Adrenal gland (tissue), 12 donors: ENCODE data around the gene AGBL5. TPM values are rescaled to one million over a fixed set of nuclear protein-coding genes. Genes with fewer than 3 reads are reported as not detected.
A peak's percentile ranks its signal among the peaks of the same experiment; 100 is the strongest.

Source experiments
- DNase-seq, 7 donors: peaks; one replicate each; pipeline ENCODE4 v3.0.0-alpha.2; 2019 to 2020
- H3K27ac ChIP-seq, 5 donors: fragments of 200-600 bp; sonication (generic) in 4 of 5; 1 replicate in 3 of 5; 2 replicates in 2 of 5; pipeline versions ENCODE4 v1.5.1 to v1.8.0; 2016 to 2020; ENCODE audit warnings: mild to moderate bottlenecking in 1 of 5
- H3K27me3 ChIP-seq: fragments of 200-600 bp; 2 replicates; pipeline ENCODE4 v1.8.0; 2021
- H3K36me3 ChIP-seq, 2 donors: fragments of 200-600 bp; replicated peaks in 1 of 2; 1 replicate in 1 of 2; 2 replicates in 1 of 2; pipeline versions ENCODE4 v1.5.1 to v1.8.0; 2018 to 2022
- H3K4me1 ChIP-seq, 2 donors: fragments of 200-600 bp; replicated peaks in 1 of 2; 1 replicate in 1 of 2; 2 replicates in 1 of 2; pipeline versions ENCODE4 v1.5.1 to v1.8.0; 2018 to 2021
- H3K4me3 ChIP-seq, 4 donors: fragments of 200-600 bp; sonication (generic) in 3 of 4; one replicate each; pipeline ENCODE4 v1.5.1; 2016 to 2018
- H3K9me3 ChIP-seq, 3 donors: fragments of 200-600 bp; sonication (generic) in 1 of 3; replicated peaks in 1 of 3; 1 replicate in 2 of 3; 2 replicates in 1 of 3; pipeline versions ENCODE4 v1.5.1 to v1.8.0; 2016 to 2021
- CTCF ChIP-seq, 6 experiments: fragments of 450-650 bp in 4 of 6; fragments of 200-600 bp in 2 of 6; sonication (generic) in 1 of 6; IDR thresholded peaks; 1 replicate in 5 of 6; 2 replicates in 1 of 6; pipeline versions ENCODE4 v1.5.1 to v1.8.0; 2016 to 2021; ENCODE audit warnings: antibody characterized with exemption in 6 of 6, mild to moderate bottlenecking in 2 of 6, moderate library complexity in 1 of 6
- POLR2A ChIP-seq, 2 donors: fragments of 450-650 bp; IDR thresholded peaks; one replicate each; pipeline ENCODE4 v1.6.1; 2017; ENCODE audit warnings: antibody characterized with exemption in 2 of 2, mild to moderate bottlenecking in 2 of 2, moderate library complexity in 1 of 2
- WGBS, 4 donors: extraction: QIAGEN DNeasy Blood & Tissue Kit in 2 of 4; methylation state at CpG; one replicate each; pipeline versions ENCODE4 v1.1.5 to v1.1.7; 2013 to 2017; 5-methylcytosine and 5-hydroxymethylcytosine counted together
- intact Hi-C, 2 donors: fragments of 100-400 bp; cut with DNase I; formaldehyde crosslinking; loops; one replicate each; pipeline versions ENCODE4 v1.14.1 to v1.15.0; 2022 to 2023
- polyA plus RNA-seq, 3 donors: library from polyadenylated mRNA; stranded (reverse); fragments of 200-250 nt in 2 of 3; fragments of 350-450 nt in 1 of 3; fragmentation: Illumina TruSeq in 1 of 3; extraction: RNeasy Lipid Tissue Mini Kit (QIAGEN cat#74804) in 1 of 3; gene quantifications; one replicate each; pipeline ENCODE4 v1.2.3, GENCODE V29; 2013 to 2014
- total RNA-seq, 9 donors: library from RNA; depleted of rRNA in 4 of 9; stranded (reverse); fragments of >200 nt in 4 of 9; fragments of 120-200 nt in 1 of 9; fragmentation: NEBNext Ultra II Directional in 1 of 9; extraction: Animal tissue kit (Norgen Biotek cat#: 25700) in 1 of 9; gene quantifications; one replicate each; pipeline versions ENCODE4 v1.1.0 to v1.2.4, GENCODE V29; 2013 to 2023
- donor health status: healthy with polysubstance abuse.
- donor health status: Bipolar disorder and iron deficiency.
- donor health status: DM: yes; HTN: yes; CAD: no.
- donor health status: DM: no; HTN: no; CAD: no.
- donor health status: DM: no; HTN: no; CAD: no.
- donor health status: DM: yes; HTN: yes; CAD: no.

The AGBL5 gene
- total and polyA plus RNA-seq, 12 donors = 21.2 to 42.4 (median 30.6) TPM

- H3K27me3 ChIP-seq = no peaks in the 10 kb centered on the region
- intact Hi-C loops = loop anchor here (5.0 to 10.0 kb wide), 4 partner anchors 45 to 115 kb away; partner anchors contain the start of gene TMEM214 (in 2 of the 2)
- DNase-seq = no peak
- H3K4me3 ChIP-seq = peak overlapping the region in 2 of 4 donors; percentile 0 to 51
- no peak for TF ChIP-seq CTCF (IDR thresholded peaks at IDR 0.05)
- no peak for TF ChIP-seq POLR2A (IDR thresholded peaks at IDR 0.05)
- no peaks in the 10 kb centered on the region for H3K9me3 ChIP-seq
- H3K27ac ChIP-seq = peak overlapping the region in 4 of 5 donors; percentile 32 to 81 (median 71)
- peaks cover 8 to 32% of the 10 kb centered on the region in 2 donors for H3K4me1 ChIP-seq
- peaks cover 0 to 6% of the 10 kb centered on the region in 2 donors for H3K36me3 ChIP-seq
- 66 to 72% (median 69%) methylated on average over 13 to 14 of the region's 14 CpGs for WGBS, 4 donors
Observed at GRCh38 chr2:27079233-27080139, 28.0 kb downstream of the AGBL5 start.

GRCh38 chr2:27080140-27080469 is 28.6 kb downstream of the AGBL5 start:
- 56 to 81% (median 68%) methylated on average over 7 of the region's 7 CpGs for WGBS, 4 donors
- TF ChIP-seq CTCF (IDR thresholded peaks at IDR 0.05) (no peak), POLR2A (IDR thresholded peaks at IDR 0.05) (no peak)
- intact Hi-C loops = loop anchor here (5.0 to 10.0 kb wide), 4 partner anchors 45 to 115 kb away; partner anchors contain the start of gene TMEM214 (in 2 of the 2)
- peaks cover 0 to 6% of the 10 kb centered on the region in 2 donors for H3K36me3 ChIP-seq
- H3K4me3 ChIP-seq = peak overlapping the region in 2 of 4 donors; percentile 0 to 51
- DNase-seq = peak in 1 of 7 donors; percentile 60
- no peaks in the 10 kb centered on the region for H3K27me3 ChIP-seq
- peaks cover 8 to 26% of the 10 kb centered on the region in 2 donors for H3K4me1 ChIP-seq
- H3K27ac ChIP-seq = peak overlapping the region in 2 of 5 donors; percentile 80 to 81
- H3K9me3 ChIP-seq = no peaks in the 10 kb centered on the region

GRCh38 chr2:27080603-27080936 is 29.1 kb downstream of the AGBL5 start:
- peaks cover 0 to 6% of the 10 kb centered on the region in 2 donors for H3K36me3 ChIP-seq
- peak overlapping the region in 2 of 5 donors; percentile 80 to 81 for H3K27ac ChIP-seq
- intact Hi-C loops = loop anchor here (5.0 to 10.0 kb wide), 4 partner anchors 46 to 116 kb away; partner anchors contain the start of gene TMEM214 (in 2 of the 2)
- H3K4me3 ChIP-seq = peak overlapping the region in 1 of 4 donors; percentile 51
- WGBS, 4 donors = 81 to 90% (median 88%) methylated on average over 9 to 14 of the region's 14 CpGs
- no peaks in the 10 kb centered on the region for H3K9me3 ChIP-seq
- TF ChIP-seq CTCF (IDR thresholded peaks at IDR 0.05) (no peak), POLR2A (IDR thresholded peaks at IDR 0.05) (no peak)
- DNase-seq = no peak
- no peaks in the 10 kb centered on the region for H3K27me3 ChIP-seq
- H3K4me1 ChIP-seq = peaks cover 12 to 26% of the 10 kb centered on the region in 2 donors

GRCh38 chr2:27081984-27082772 is 30.7 kb downstream of the AGBL5 start:
- 77 to 90% (median 84%) methylated on average over 7 to 38 of the region's 38 CpGs for WGBS, 4 donors

More at GRCh38 chr2:27081984-27082772, 30.7 kb downstream of the AGBL5 start:
- H3K36me3 ChIP-seq = peaks cover 0 to 6% of the 10 kb centered on the region in 2 donors
- DNase-seq = no peak
- H3K4me3 ChIP-seq = no peak overlapping the region
- H3K27me3 ChIP-seq = no peaks in the 10 kb centered on the region
- peak overlapping the region in 2 of 5 donors; percentile 61 to 68 for H3K27ac ChIP-seq
- intact Hi-C loops = loop anchor here (5.0 to 10.0 kb wide), 4 partner anchors 47 to 117 kb away; partner anchors contain the start of gene TMEM214 (in 2 of the 2)
- no peak for TF ChIP-seq CTCF (IDR thresholded peaks at IDR 0.05)
- no peak for TF ChIP-seq POLR2A (IDR thresholded peaks at IDR 0.05)
- H3K9me3 ChIP-seq = no peaks in the 10 kb centered on the region
- H3K4me1 ChIP-seq = peaks cover 15 to 38% of the 10 kb centered on the region in 2 donors
